Keratinocyte (primary cell): ENCODE data around the gene DYNLRB1.

Source experiments
- CTCF ChIP-seq, 3 experiments: IDR thresholded peaks in 1 of 3; conservative IDR thresholded peaks in 1 of 3; optimal IDR thresholded peaks in 1 of 3; 2 replicates in 2 of 3; 3 replicates in 1 of 3; pipeline versions ENCODE3 to v1.5.1; 2011; ENCODE audit warnings: low read length in 3 of 3, mild to moderate bottlenecking in 3 of 3, moderate library complexity in 2 of 3, control low read depth in 1 of 3, inconsistent platforms in 1 of 3; ENCODE audit not compliant: insufficient read depth in 2 of 3; ENCODE audit errors: extremely low read depth in 1 of 3
- EZH2 ChIP-seq: IDR thresholded peaks from one replicate; pipeline ENCODE4 v1.6.1; 2012; ENCODE audit warnings: inconsistent platforms, mild to moderate bottlenecking, low read length, moderate library complexity

GRCh38 chr20:34578025-34578424 lies 61.8 kb downstream of the DYNLRB1 start:
- TF ChIP-seq CTCF (optimal IDR thresholded peaks at IDR 0.05 in 1 of 3, IDR thresholded peaks at IDR 0.05 in 1 of 3, conservative IDR thresholded peaks at IDR 0.05 in 1 of 3; ENCODE audit: extremely low read depth in 1 of 3, insufficient read depth in 2 of 3, low read length in 3 of 3) (no peak), EZH2 (no peak)
